ENCODE data around the gene PCBP3.
A peak's percentile ranks its signal among the peaks of the same experiment; 100 is the strongest.
"Not testable (repeated sequence)": the region's sequence is repeated elsewhere in the genome, so short reads cannot be mapped to it uniquely, and the experiment has no call there.

PCBP3 gene

DNA sequence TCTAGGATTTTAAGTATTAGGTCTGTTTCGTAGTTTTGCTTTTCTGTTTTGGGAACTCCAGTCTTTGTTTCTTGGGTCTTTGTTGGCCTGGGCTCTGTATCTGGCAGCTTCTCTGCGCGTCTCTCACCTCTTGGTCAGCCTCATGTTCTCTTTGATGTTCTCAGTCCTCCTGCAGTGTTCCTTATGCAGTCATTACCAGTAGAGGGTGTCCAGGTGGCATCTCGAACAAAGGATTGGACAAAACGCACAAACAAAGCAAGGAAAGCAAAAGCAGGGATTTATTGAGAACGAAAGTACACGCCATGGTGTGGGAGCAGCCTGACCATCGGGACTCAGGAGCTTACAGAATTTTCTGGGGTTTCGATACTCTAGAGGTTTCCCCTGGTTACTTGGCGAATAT, 204.3 kb downstream of the PCBP3 start:
- in situ Hi-C loops (cut with HindIII; ENCODE audit: low pct_unique_long_range_greater_than_20kb, low sequenced_read_pairs) = no loop called here
- no peak for TF ChIP-seq JUND (IDR thresholded peaks at IDR 0.05; ENCODE audit: low read depth)
- peak; percentile 33 to 76 for DNase-seq (ENCODE audit: low read depth in 1 of 2, low spot score in 1 of 2)

DNA sequence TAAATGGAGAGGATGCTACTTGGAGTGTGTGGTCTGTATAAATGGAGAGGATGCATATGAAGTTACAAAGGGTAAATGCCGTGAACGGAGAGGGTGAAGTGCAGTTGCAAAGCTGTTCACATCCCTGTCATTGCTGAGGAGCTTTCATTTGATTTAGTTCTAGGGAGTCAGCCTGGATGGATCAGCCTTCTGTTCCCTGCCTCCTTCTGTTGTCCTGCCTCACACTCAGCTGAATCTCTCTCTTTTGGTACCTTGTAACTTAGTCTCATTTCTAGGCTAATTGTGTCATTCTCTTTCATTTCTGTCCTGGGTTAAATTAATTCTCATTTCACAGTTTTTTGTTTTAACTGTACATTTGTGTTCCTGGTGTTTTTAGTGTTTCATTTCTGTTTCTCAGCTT, 204.8 kb downstream of the PCBP3 start:
- no peak for DNase-seq (ENCODE audit: low read depth in 1 of 2, low spot score in 1 of 2)
- in situ Hi-C loops (cut with HindIII; ENCODE audit: low pct_unique_long_range_greater_than_20kb, low sequenced_read_pairs) = no loop called here

DNA sequence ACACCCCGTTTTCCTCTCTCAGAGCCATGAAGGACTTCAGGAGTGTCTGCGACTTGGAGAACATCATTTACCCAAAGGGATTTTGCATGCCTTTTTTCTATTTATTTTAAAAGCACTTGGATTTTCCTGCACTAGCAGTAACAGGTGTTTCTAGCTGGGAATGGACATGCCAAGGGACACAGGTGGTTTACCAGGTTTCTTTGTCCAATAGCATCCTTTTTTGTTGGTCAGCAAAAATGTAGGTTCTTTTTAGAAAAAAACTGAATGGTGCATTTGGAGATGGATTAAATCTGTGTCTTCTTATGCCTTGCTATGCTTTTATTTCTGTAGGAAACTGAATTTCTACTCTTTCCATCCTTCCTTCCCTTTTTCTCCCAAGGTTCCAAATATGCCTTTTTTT, 205.3 kb downstream of the PCBP3 start:
- in situ Hi-C loops (cut with HindIII; ENCODE audit: low pct_unique_long_range_greater_than_20kb, low sequenced_read_pairs) = no loop called here
- no peak for TF ChIP-seq JUND (IDR thresholded peaks at IDR 0.05; ENCODE audit: low read depth)
- no peak for DNase-seq (ENCODE audit: low read depth in 1 of 2, low spot score in 1 of 2)

More for the DNA sequence above, 204.8 kb downstream of the PCBP3 start:
- TF ChIP-seq JUND (IDR thresholded peaks at IDR 0.05; ENCODE audit: low read depth) = no peak

DNA sequence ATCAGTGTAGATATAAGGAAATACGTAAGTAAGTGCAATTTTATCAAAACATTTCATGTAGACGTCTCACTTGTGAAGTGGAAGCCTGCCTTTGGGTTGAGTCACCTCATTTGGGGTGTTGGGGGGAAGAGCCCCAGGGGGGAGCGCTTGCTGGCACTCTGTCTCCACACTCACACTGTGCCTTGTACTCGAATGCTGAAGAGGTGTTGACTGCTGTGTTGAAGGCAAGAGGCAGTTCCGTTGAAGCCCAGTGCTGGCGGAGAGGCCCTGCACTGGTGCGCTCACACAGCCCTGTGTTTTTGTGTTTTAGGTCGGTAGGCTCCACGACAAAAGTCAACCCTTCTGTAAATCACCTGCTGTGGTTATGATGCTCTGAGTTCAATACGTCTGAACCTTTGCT, 206.1 kb downstream of the PCBP3 start:
- DNase-seq (ENCODE audit: low read depth in 1 of 2, low spot score in 1 of 2) = no peak
- in situ Hi-C loops (cut with HindIII; ENCODE audit: low pct_unique_long_range_greater_than_20kb, low sequenced_read_pairs) = no loop called here
- no peak for TF ChIP-seq JUND (IDR thresholded peaks at IDR 0.05; ENCODE audit: low read depth)

DNA sequence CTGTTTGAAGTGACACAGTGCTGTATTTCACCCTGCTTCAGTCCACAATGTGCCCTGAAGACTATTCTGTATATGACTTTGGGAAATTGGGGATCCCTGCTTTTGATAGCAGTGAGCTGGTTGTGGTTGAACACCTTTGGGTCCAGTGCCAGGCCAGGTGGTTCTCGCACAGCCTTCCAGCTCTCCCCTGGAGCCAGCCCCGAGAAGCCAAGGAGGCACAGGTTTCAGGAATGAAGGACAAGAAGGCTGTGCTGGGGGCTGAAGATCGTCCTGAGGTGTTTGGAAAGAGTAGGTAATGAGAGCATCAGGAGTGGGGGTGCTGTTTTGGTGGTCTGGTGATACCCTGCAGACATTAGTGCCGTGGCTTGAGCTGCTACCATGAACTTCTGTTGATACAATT, 206.7 kb downstream of the PCBP3 start:
- in situ Hi-C loops (cut with HindIII; ENCODE audit: low pct_unique_long_range_greater_than_20kb, low sequenced_read_pairs) = no loop called here
- no peak for DNase-seq (ENCODE audit: low read depth in 1 of 2, low spot score in 1 of 2)

DNA sequence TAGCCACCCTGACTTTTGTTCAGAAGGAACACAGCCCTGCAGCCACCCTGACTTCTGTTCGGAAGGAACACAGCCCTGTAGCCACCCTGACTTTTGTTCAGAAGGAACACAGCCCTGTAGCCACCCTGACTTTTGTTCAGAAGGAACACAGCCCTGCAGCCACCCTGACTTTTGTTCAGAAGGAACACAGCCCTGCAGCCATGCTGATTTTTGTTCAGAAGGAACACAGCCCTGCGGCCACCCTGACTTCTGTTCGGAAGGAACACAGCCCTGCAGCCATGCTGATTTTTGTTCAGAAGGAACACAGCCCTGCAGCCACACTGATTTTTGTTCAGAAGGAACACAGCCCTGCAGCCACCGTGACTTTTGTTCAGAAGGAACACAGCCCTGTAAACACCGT, 208.9 kb downstream of the PCBP3 start:
- not testable (repeated sequence) for DNase-seq (ENCODE audit: low read depth in 1 of 2, low spot score in 1 of 2)

More for the DNA sequence above, 206.7 kb downstream of the PCBP3 start:
- no peak for TF ChIP-seq JUND (IDR thresholded peaks at IDR 0.05; ENCODE audit: low read depth)

DNA sequence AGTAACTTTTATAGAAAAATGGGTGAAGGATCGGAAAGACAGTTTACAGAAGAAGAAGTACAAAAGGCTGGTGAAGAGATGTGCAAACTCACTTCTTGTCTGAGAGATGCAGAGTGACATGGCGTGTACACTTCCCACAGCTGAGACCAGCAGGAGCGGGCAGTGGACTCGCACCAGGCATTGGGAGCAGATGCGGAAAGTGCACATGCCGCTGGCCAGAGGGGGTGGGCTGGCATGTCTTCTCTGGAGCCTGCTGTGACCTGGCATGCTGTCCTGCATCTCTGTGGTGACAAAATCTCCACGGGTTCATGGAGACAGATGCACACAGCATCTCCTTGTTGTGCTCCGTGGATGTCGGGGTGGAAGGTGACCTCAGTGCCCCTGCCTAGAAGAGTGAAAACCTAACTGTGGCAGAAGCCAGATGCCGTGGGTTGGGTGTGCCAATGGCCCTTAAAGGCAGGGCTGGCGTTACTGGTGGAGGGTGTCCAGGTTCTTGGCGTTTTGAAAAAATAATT, 209.4 kb downstream of the PCBP3 start:
- in situ Hi-C loops (cut with HindIII; ENCODE audit: low pct_unique_long_range_greater_than_20kb, low sequenced_read_pairs) = no loop called here
- DNase-seq (ENCODE audit: low read depth in 1 of 2, low spot score in 1 of 2) = no peak
- TF ChIP-seq JUND (IDR thresholded peaks at IDR 0.05; ENCODE audit: low read depth) = no peak

More for the DNA sequence above, 208.9 kb downstream of the PCBP3 start:
- in situ Hi-C loops (cut with HindIII; ENCODE audit: low pct_unique_long_range_greater_than_20kb, low sequenced_read_pairs) = not testable (repeated sequence)

DNA sequence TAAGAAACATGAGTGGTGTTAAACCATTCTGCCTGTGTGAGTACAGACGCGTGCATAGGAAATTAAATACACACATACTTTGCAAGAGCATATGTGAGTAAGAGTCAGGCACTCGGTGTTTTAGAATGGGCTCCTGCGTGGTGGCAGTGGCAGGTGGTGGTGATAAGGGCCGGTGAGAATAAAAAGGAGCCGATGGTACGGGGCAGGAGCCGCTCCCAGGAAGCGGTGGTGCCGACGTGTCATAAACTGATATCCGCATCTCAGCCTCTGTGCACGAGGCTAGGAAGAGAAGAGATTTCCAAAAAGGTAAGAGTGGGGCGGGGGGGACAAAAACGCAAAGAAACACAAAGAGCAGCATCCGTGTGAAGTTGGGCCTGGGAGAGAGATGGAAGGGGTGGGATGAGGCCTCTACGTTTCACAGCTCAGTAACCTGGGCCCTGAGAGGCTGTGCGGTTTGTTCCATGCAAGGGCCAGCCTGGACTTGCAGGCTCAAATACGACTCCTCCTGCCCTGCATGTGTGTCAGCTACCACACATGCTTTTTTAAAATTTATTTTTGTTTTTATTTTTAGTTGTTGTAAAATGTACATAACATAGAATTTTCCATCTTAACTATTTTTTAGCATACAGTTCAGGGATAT, 210.3 kb downstream of the PCBP3 start:
- no peak for DNase-seq (ENCODE audit: low read depth in 1 of 2, low spot score in 1 of 2)
- no peak for TF ChIP-seq JUND (IDR thresholded peaks at IDR 0.05; ENCODE audit: low read depth)
- in situ Hi-C loops (cut with HindIII; ENCODE audit: low pct_unique_long_range_greater_than_20kb, low sequenced_read_pairs) = no loop called here

DNA sequence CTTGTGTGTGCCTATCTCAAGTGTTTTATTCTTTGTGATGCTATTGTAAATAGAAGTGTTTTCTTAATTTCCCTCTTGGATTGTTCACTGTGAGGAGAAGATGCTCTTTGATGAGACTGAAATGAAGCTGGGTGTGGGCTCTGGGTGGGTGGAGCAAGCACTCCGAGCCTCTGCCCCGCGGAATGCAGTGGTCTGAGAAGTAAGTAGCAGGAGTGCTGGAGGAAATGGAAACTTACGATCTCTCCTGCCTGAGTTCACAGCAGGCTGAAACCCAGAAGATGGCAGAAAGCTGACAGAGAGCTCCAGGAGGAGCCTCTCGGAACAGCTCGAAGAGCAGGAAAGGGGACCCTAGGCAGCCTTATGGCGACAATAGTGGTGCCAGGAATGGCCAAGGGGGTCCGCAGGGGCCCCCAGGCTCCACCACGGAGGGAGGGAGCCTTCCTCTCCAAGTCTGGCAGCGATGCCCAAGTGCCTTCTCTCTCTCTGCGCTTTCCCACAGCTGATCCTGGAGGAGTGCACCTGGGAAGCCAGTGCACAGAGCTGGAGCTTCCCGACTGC, 211.2 kb downstream of the PCBP3 start:
- no peak for TF ChIP-seq JUND (IDR thresholded peaks at IDR 0.05; ENCODE audit: low read depth)
- DNase-seq (ENCODE audit: low read depth in 1 of 2, low spot score in 1 of 2) = no peak
- in situ Hi-C loops (cut with HindIII; ENCODE audit: low pct_unique_long_range_greater_than_20kb, low sequenced_read_pairs) = no loop called here

DNA sequence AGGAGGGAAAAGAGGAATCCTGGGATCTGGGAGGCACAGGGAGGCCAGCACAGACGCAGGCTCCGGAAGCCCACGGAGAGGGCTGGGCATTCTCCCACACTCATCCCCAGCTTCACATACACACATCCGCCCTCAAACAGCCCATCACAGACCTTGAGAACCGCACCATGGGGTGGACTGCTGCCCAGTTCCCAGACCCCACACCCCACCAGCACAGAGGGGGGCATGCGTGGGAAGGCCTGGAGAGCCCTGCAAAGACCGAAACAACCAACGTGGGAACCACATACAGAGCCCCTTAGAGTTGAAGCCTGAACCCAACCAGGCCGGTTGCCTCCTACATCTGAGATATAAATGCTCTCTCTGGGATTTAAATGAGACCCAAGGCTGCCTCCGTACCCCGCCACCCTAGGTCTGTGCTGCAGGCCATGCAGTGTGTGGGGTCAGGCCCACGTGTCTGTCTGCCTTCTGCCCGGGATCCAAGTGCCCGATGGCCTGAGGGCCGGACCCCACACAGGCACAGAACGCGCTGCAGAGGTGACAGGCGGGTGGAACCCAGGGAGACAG, 211.8 kb downstream of the PCBP3 start:
- in situ Hi-C loops (cut with HindIII; ENCODE audit: low pct_unique_long_range_greater_than_20kb, low sequenced_read_pairs) = no loop called here
- TF ChIP-seq JUND (IDR thresholded peaks at IDR 0.05; ENCODE audit: low read depth) = no peak
- DNase-seq (ENCODE audit: low read depth in 1 of 2, low spot score in 1 of 2) = no peak

DNA sequence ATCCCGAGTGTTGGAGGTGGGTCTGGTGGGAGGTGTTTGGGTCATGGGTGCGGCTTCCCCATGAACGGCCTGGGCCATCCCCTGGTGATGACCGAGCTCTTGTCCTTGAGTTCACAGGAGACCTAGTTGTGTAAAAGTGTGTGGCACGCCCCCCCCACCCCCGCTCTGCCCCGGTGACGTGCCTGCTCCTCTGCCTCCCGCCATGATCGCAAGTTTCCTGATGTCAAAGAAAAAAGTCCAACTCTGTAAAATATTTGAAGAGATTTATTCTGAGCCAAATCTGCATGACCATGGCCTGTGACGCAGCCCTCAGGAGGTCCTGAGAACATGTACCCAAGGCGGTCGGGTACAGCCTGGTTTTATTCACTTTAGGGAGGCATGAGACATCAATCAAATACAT, 212.9 kb downstream of the PCBP3 start:
- DNase-seq (ENCODE audit: low read depth in 1 of 2, low spot score in 1 of 2) = no peak
- in situ Hi-C loops (cut with HindIII; ENCODE audit: low pct_unique_long_range_greater_than_20kb, low sequenced_read_pairs) = no loop called here
- TF ChIP-seq JUND (IDR thresholded peaks at IDR 0.05; ENCODE audit: low read depth) = no peak

DNA sequence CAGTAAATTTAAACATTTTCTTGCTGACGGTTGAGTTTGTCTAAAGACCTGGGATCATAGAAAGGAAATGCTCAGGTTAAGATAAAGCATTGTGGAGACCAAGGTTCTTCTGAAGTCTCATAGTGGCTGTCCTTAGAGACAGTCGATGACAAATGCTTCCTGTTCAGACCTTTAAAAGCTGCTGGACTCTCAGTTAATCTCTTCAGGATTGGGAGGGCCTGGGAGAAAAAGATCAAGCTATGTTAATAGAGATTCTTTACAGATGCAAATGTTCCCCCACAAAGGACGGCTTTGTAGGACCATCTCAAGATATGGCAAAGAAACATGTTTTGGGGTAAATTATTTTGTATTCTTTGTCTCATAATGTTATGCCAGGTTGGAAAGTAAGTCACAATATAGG, 213.4 kb downstream of the PCBP3 start:
- no peak for TF ChIP-seq JUND (IDR thresholded peaks at IDR 0.05; ENCODE audit: low read depth)
- in situ Hi-C loops (cut with HindIII; ENCODE audit: low pct_unique_long_range_greater_than_20kb, low sequenced_read_pairs) = no loop called here
- no peak for DNase-seq (ENCODE audit: low read depth in 1 of 2, low spot score in 1 of 2)

DNA sequence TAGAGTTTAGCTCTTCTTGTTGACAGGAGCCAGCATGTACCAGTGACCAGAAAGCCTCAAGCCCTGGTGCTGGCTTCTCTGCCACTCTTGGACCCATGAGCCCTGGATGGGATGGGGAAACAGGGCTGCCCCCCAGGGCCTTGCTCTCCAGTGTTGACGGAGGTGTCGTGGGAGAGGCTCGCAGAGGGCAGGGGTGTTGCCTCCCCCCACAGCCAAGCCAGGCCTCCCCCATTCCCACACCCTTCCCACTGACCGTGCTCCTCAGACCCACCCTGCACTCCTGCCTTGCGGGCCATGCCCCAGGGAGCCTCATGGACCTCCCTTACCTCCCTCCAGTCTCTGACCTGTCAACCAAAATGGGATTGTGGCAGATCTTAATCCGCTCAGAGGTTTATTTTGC, 214.2 kb downstream of the PCBP3 start:
- in situ Hi-C loops (cut with HindIII; ENCODE audit: low pct_unique_long_range_greater_than_20kb, low sequenced_read_pairs) = no loop called here
- no peak for TF ChIP-seq JUND (IDR thresholded peaks at IDR 0.05; ENCODE audit: low read depth)
- DNase-seq (ENCODE audit: low read depth in 1 of 2, low spot score in 1 of 2) = no peak

All from T47D (cell line).